Measurements from ENCODE around the gene NT5DC2. TPM values are rescaled to one million over a fixed set of nuclear protein-coding genes. Genes with fewer than 3 reads are reported as not detected.

NT5DC2 gene
- 46.5 and 47.4 TPM in 2 replicates for total RNA-seq

GRCh38 chr3:52533623-52534280, at the start of gene NT5DC2:
NT5DC2 (minus strand) TSS chr3:52533857; CDS start chr3:52533737, 120 bp downstream.

GRCh38 chr3:52536369-52537164, 2.9 kb upstream of the NT5DC2 start, which contains the start of gene UQCC5:
UQCC5 (plus strand) TSS chr3:52536605; CDS start chr3:52536756, 151 bp downstream.

GRCh38 chr3:52494886-52495495, 38.7 kb downstream of the NT5DC2 start, which contains the start of gene STAB1:
STAB1 (plus strand) TSS chr3:52495338; CDS start chr3:52495414, 76 bp downstream.

Other genes with a start within 250 kb of the NT5DC2 start
- 6.5 and 9.5 TPM in 2 replicates for gene GLYCTK, start 246.0 kb downstream of the NT5DC2 start, total RNA-seq
- 2.0 and 4.8 TPM in 2 replicates for gene DNAH1, start 217.5 kb downstream of the NT5DC2 start, total RNA-seq
- gene BAP1, start 123.8 kb downstream of the NT5DC2 start, total RNA-seq: 53.6 and 66.9 TPM in 2 replicates
- gene PHF7, start 123.2 kb downstream of the NT5DC2 start, total RNA-seq: 3.5 and 4.4 TPM in 2 replicates
- 0.26 TPM in 1 of 2 replicates, not detected in the other for gene SEMA3G, start 88.8 kb downstream of the NT5DC2 start, total RNA-seq
- gene TNNC1, start 79.8 kb downstream of the NT5DC2 start, total RNA-seq: 0.43 and 0.63 TPM in 2 replicates
- gene NISCH, start 78.3 kb downstream of the NT5DC2 start, total RNA-seq: 81.8 and 82.5 TPM in 2 replicates
- gene STAB1, start 38.5 kb downstream of the NT5DC2 start, total RNA-seq: under 0.01 and 0.32 TPM in 2 replicates
- 8.9 and 13.4 TPM in 2 replicates for gene UQCC5, start 2.7 kb upstream of the NT5DC2 start, total RNA-seq
- 45.9 and 46.1 TPM in 2 replicates for gene PBRM1, start 152.1 kb upstream of the NT5DC2 start, total RNA-seq
- 51.2 and 58.6 TPM in 2 replicates for gene GNL3, start 152.2 kb upstream of the NT5DC2 start, total RNA-seq
- gene GLT8D1, start 171.9 kb upstream of the NT5DC2 start, total RNA-seq: 108 and 133 TPM in 2 replicates
- 24.3 and 33.9 TPM in 2 replicates for gene SPCS1, start 172.2 kb upstream of the NT5DC2 start, total RNA-seq
- gene NEK4, start 237.1 kb upstream of the NT5DC2 start, total RNA-seq: 11.7 and 23.4 TPM in 2 replicates
- gene ITIH1, start 243.7 kb upstream of the NT5DC2 start, total RNA-seq: not detected in 2 replicates